ENCODE results near the gene TEX38.
"Not testable (repeated sequence)": the region's sequence is repeated elsewhere in the genome, so short reads cannot be mapped to it uniquely, and the experiment has no call there.

Gene TEX38

GRCh38 chr1:46671554-46671953, at the start of gene TEX38:
TSS of gene TEX38 (plus strand) at chr1:46671854. CDS start at chr1:46671935, 81 bp downstream.
- no peak for DNase-seq

- no peak for DNase-seq
These were observed 49.7 kb upstream of the TEX38 start for GRCh38 chr1:46621930-46622329.

- DNase-seq: no peak
These were observed 49.3 kb upstream of the TEX38 start for GRCh38 chr1:46622344-46622743.

- DNase-seq: peak; percentile 36
These were observed 47.7 kb upstream of the TEX38 start for GRCh38 chr1:46623743-46624644.

- no peak for DNase-seq
These were observed 40.9 kb upstream of the TEX38 start for GRCh38 chr1:46630719-46631118.

- no peak for DNase-seq
These were observed 36.4 kb upstream of the TEX38 start for GRCh38 chr1:46635205-46635604.

GRCh38 chr1:46637444-46638083, 34.1 kb upstream of the TEX38 start:
- no peak for DNase-seq

GRCh38 chr1:46638921-46639320, 32.7 kb upstream of the TEX38 start:
- DNase-seq: no peak

GRCh38 chr1:46639547-46639946, 32.1 kb upstream of the TEX38 start:
- DNase-seq: no peak

GRCh38 chr1:46642115-46642680, 29.5 kb upstream of the TEX38 start:
- DNase-seq: no peak

- peak; percentile 26 for DNase-seq
These were observed 28.3 kb upstream of the TEX38 start for GRCh38 chr1:46643368-46643775.

GRCh38 chr1:46645815-46646214, 25.8 kb upstream of the TEX38 start:
- no peak for DNase-seq

- no peak for DNase-seq
These were observed 25.3 kb upstream of the TEX38 start for GRCh38 chr1:46646331-46646730.

- DNase-seq: no peak
These were observed 24.8 kb upstream of the TEX38 start for GRCh38 chr1:46646844-46647243.

- no peak for DNase-seq
These were observed 24.0 kb upstream of the TEX38 start for GRCh38 chr1:46647611-46648010.

- peak; percentile 4 for DNase-seq
These were observed 21.9 kb upstream of the TEX38 start for GRCh38 chr1:46649764-46650163.

- DNase-seq: no peak
These were observed 21.2 kb upstream of the TEX38 start for GRCh38 chr1:46650491-46650890.

GRCh38 chr1:46651152-46651551, 20.5 kb upstream of the TEX38 start:
- not testable (repeated sequence) for DNase-seq

- no peak for DNase-seq
These were observed 19.1 kb upstream of the TEX38 start for GRCh38 chr1:46652321-46653100.

GRCh38 chr1:46653405-46653958, 18.2 kb upstream of the TEX38 start:
- no peak for DNase-seq

- no peak for DNase-seq
These were observed 17.6 kb upstream of the TEX38 start for GRCh38 chr1:46654012-46654411.

- DNase-seq: not testable (repeated sequence)
These were observed 17.0 kb upstream of the TEX38 start for GRCh38 chr1:46654698-46655097.

GRCh38 chr1:46655848-46656247, 15.8 kb upstream of the TEX38 start:
- no peak for DNase-seq
